Right lobe of liver (tissue), 4 donors: ENCODE results near the gene SPATA31A3.
"Not testable (repeated sequence)": the region's sequence is repeated elsewhere in the genome, so short reads cannot be mapped to it uniquely, and the experiment has no call there.

Experiments used
- CTCF ChIP-seq, 4 donors: fragments of 200-600 bp in 3 of 4; fragments of 450-650 bp in 1 of 4; IDR thresholded peaks; one replicate each; pipeline versions ENCODE4 v1.5.1 to v1.8.0; 2016 to 2022; ENCODE audit warnings: antibody characterized with exemption in 4 of 4, mild to moderate bottlenecking in 2 of 4
- POLR2A ChIP-seq: fragments of 450-650 bp; IDR thresholded peaks from one replicate; pipeline ENCODE4 v1.6.1; 2017; ENCODE audit warnings: antibody characterized with exemption, mild to moderate bottlenecking
- donor health status: DM: no; HTN: no; CAD: no.
- donor health status: DM: no; HTN: no; CAD: no.
- donor health status: DM: no; HTN: yes; CAD: no.

- TF ChIP-seq CTCF (IDR thresholded peaks at IDR 0.05); POLR2A: not testable (repeated sequence)
Observed at GRCh38 chr9:66952576-66952975, 39.8 kb downstream of the SPATA31A3 start.
